Stimulated activated CD8-positive, alpha-beta memory T cell treated with anti-CD3 and anti-CD28 coated beads, Interleukin-2, amount 100 ng/mL, for 48 hours (primary cell): ENCODE results near the gene GPR137C.

Experiments used
- DNase-seq, 2 donors: peaks; one replicate each; pipeline ENCODE4 v3.0.0-alpha.2; 2020; ENCODE audit warnings: low read depth in 2 of 2

Gene GPR137C

GRCh38 chr14:52678591-52678990 lies 126.0 kb downstream of the GPR137C start:
- DNase-seq: no peak

- DNase-seq: no peak
Observed at GRCh38 chr14:52683985-52684520, 131.4 kb downstream of the GPR137C start.

DNA sequence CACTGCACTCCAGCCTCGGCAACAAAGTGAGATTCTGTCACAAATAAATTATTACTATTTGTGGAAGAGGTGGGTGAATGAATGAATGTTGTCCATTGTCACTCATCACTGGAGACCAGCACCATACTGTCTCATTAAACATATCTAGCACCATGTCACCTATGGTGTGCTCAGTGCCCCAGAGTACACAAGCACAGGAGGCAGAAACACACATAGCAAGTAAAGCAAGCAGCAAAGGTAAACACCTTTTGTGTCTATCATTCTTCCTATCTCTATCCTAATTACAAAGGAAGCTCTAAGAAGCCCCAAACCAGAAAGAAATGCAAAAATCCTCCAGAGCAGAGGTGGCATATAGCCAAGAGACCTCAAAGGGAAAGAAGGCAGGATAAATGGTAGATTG lies 133.5 kb downstream of the GPR137C start:
- no peak for DNase-seq
